GM19025 (cell line): ENCODE results near the gene TENM4.
"Not testable (repeated sequence)": the region's sequence is repeated elsewhere in the genome, so short reads cannot be mapped to it uniquely, and the experiment has no call there.

ENCODE experiments used
- ATAC-seq: cut with Tn5 transposase; IDR thresholded peaks from one replicate; pipeline ENCODE4 v1.9.1; 2021; ENCODE audit warnings: mild to moderate bottlenecking, low read depth, moderate library complexity; ENCODE audit not compliant: unreplicated experiment

Gene TENM4

GRCh38 chr11:78898266-78898775, 542.5 kb downstream of the TENM4 start:
- ATAC-seq = no peak

GRCh38 chr11:78893996-78894395, 546.8 kb downstream of the TENM4 start:
- no peak for ATAC-seq

- no peak for ATAC-seq
Measured at GRCh38 chr11:78889698-78890097, 551.1 kb downstream of the TENM4 start.

GRCh38 chr11:78886616-78887015, 554.2 kb downstream of the TENM4 start:
- no peak for ATAC-seq

- ATAC-seq = no peak
Measured at GRCh38 chr11:78884761-78885160, 556.1 kb downstream of the TENM4 start.

GRCh38 chr11:78883506-78883905, 557.3 kb downstream of the TENM4 start:
- ATAC-seq = no peak

- ATAC-seq = not testable (repeated sequence)
Measured at GRCh38 chr11:78879094-78879980, 561.5 kb downstream of the TENM4 start.

- no peak for ATAC-seq
Measured at GRCh38 chr11:78878631-78879030, 562.2 kb downstream of the TENM4 start.

- ATAC-seq = no peak
Measured at GRCh38 chr11:78876676-78877075, 564.2 kb downstream of the TENM4 start.

- no peak for ATAC-seq
Measured at GRCh38 chr11:78870655-78871054, 570.2 kb downstream of the TENM4 start.

- ATAC-seq = no peak
Measured at GRCh38 chr11:78869293-78869692, 571.5 kb downstream of the TENM4 start.

GRCh38 chr11:78868563-78868962, 572.3 kb downstream of the TENM4 start:
- ATAC-seq = no peak

GRCh38 chr11:78860720-78861422, 580.0 kb downstream of the TENM4 start:
- ATAC-seq = no peak

GRCh38 chr11:78857688-78858087, 583.1 kb downstream of the TENM4 start:
- no peak for ATAC-seq

GRCh38 chr11:78856211-78856610, 584.6 kb downstream of the TENM4 start:
- no peak for ATAC-seq

GRCh38 chr11:78855116-78855515, 585.7 kb downstream of the TENM4 start:
- no peak for ATAC-seq

GRCh38 chr11:78853521-78853920, 587.3 kb downstream of the TENM4 start:
- no peak for ATAC-seq

- ATAC-seq = no peak
Measured at GRCh38 chr11:78851878-78852586, 588.8 kb downstream of the TENM4 start.

- ATAC-seq = no peak
Measured at GRCh38 chr11:78850078-78850477, 590.8 kb downstream of the TENM4 start.

- no peak for ATAC-seq
Measured at GRCh38 chr11:78846269-78846668, 594.6 kb downstream of the TENM4 start.

GRCh38 chr11:78845496-78845895, 595.3 kb downstream of the TENM4 start:
- ATAC-seq = no peak
